ENCODE measurements around the gene CACNG1.
"Not testable (repeated sequence)": the region's sequence is repeated elsewhere in the genome, so short reads cannot be mapped to it uniquely, and the experiment has no call there.

The CACNG1 gene

DNA sequence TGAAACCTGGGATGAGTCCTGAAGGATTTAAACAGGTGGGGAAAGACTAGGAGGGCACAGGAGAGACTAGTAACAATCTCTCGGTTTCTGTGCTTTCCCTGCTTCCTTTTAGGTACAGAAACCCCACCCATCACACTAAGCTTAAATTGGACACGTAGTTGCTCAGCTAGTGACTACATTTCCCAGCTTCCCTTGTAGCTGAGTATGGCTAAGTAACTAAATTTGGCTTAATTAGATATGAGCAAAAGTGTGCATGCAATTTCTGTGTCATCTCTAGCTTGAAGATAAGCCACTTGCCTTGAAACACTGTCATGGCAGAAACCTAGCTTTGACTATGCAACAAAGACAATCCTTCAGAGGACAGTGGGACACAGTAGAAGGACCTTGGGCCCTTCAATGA is 36.5 kb downstream of the CACNG1 start:
- H3K4me3 ChIP-seq (ENCODE audit: low read depth, low read length), result no peak overlapping the region

DNA sequence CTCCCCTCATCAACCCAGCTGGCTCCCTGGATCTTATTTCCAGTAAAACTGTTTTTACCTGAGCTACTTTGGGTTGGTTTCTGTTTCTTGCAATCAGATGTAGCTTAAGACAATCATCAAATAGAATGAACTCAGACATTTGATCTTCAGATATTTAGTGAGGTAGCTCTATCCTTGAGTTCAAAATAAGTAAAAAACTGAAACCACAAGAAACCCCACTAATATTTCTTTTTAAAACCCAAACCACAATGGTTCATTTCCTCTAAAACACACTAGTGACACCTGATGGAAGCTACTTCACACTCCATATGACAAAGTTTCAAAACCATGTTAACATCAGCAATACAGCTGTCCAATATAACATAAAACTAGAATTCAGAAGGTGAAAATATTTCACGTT is 37.8 kb downstream of the CACNG1 start:
- DNase-seq (ENCODE audit: low read depth), result no peak
- H3K4me3 ChIP-seq (ENCODE audit: low read depth, low read length), result no peak overlapping the region
- in situ Hi-C loops (cut with HindIII; ENCODE audit: low sequenced_read_pairs), result no loop called here
- TF ChIP-seq, protein P1, sequence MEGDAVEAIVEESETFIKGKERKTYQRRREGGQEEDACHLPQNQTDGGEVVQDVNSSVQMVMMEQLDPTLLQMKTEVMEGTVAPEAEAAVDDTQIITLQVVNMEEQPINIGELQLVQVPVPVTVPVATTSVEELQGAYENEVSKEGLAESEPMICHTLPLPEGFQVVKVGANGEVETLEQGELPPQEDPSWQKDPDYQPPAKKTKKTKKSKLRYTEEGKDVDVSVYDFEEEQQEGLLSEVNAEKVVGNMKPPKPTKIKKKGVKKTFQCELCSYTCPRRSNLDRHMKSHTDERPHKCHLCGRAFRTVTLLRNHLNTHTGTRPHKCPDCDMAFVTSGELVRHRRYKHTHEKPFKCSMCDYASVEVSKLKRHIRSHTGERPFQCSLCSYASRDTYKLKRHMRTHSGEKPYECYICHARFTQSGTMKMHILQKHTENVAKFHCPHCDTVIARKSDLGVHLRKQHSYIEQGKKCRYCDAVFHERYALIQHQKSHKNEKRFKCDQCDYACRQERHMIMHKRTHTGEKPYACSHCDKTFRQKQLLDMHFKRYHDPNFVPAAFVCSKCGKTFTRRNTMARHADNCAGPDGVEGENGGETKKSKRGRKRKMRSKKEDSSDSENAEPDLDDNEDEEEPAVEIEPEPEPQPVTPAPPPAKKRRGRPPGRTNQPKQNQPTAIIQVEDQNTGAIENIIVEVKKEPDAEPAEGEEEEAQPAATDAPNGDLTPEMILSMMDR (IDR thresholded peaks at IDR 0.05; ENCODE audit: low read depth, low read length, missing control alignments), result no peak

More for the DNA sequence above, 36.5 kb downstream of the CACNG1 start:
- in situ Hi-C loops (cut with HindIII; ENCODE audit: low sequenced_read_pairs), result no loop called here
- DNase-seq (ENCODE audit: low read depth), result no peak
- TF ChIP-seq, protein P1 (IDR thresholded peaks at IDR 0.05; ENCODE audit: low read depth, low read length, missing control alignments), result no peak

- no peak for DNase-seq (ENCODE audit: low read depth)
- no peak overlapping the region for H3K4me3 ChIP-seq (ENCODE audit: low read depth, low read length)
- TF ChIP-seq, protein P1 (IDR thresholded peaks at IDR 0.05; ENCODE audit: low read depth, low read length, missing control alignments), result no peak
- in situ Hi-C loops (cut with HindIII; ENCODE audit: low sequenced_read_pairs), result no loop called here
Observed at GRCh38 chr17:67085406-67085805, 41.1 kb downstream of the CACNG1 start.

DNA sequence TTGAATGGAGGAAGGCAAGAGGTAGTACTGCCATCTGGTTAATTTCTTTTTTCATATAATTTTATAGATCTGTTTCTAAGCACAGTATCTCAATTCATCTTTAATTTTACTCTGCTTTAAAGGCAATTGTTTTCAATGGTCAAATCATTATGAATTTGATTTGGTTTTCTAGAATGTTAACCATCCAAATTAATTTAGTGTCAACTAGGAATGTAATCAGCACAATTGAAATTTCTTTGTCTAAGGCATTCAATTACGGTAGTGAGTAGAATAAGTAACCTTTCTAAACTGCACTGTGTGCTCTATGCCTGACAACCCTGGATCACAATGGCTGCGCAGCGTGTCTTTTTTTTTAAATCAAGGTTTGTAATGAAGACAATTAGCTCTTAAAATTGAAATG is 44.3 kb downstream of the CACNG1 start:
- no peak for DNase-seq (ENCODE audit: low read depth)
- in situ Hi-C loops (cut with HindIII; ENCODE audit: low sequenced_read_pairs), result no loop called here
- H3K4me3 ChIP-seq (ENCODE audit: low read depth, low read length), result no peak overlapping the region
- TF ChIP-seq, protein P1 (IDR thresholded peaks at IDR 0.05; ENCODE audit: low read depth, low read length, missing control alignments), result no peak

DNA sequence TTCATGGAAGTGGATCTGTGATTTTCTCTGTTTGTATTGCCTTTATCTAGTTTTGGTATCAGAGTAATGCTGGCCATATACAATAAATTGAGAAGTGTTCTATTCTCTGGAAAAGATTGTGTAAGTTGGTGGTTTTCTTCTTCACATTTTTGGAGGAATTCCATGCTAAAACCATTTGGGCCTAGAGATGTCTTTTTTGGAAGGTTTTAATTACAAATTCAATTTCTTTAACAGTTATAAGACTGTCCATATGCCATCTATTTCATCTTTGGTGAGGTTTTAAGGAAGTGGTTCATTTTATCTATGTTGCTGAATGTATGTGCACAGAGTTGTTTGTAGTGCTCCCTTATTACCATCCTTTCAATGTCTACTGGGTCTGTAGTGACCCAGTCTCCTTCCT is 46.0 kb downstream of the CACNG1 start:
- no peak overlapping the region for H3K4me3 ChIP-seq (ENCODE audit: low read depth, low read length)
- TF ChIP-seq, protein P1 (IDR thresholded peaks at IDR 0.05; ENCODE audit: low read depth, low read length, missing control alignments), result no peak
- DNase-seq (ENCODE audit: low read depth), result no peak
- in situ Hi-C loops (cut with HindIII; ENCODE audit: low sequenced_read_pairs), result no loop called here

DNA sequence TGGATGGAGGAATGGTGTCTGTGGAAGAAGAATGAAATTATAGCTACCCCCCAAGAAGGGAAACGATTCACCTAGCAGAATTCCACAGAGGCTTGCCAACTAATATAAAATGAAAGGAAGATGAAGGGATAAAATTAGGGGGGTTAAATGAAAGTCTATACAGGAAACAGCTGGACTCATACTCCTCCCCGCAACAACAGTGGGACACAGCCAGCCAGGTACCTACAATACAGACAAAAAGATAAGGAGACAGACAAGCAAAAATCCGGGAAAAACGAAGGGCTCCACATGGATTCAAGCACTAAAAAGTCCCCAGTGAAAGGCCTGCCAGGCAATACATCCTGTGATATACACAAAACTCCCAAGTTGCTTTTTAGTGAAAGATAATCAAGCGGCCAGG is 47.9 kb downstream of the CACNG1 start:
- TF ChIP-seq, protein P1 (IDR thresholded peaks at IDR 0.05; ENCODE audit: low read depth, low read length, missing control alignments), result no peak
- DNase-seq (ENCODE audit: low read depth), result no peak
- in situ Hi-C loops (cut with HindIII; ENCODE audit: low sequenced_read_pairs), result no loop called here
- no peak overlapping the region for H3K4me3 ChIP-seq (ENCODE audit: low read depth, low read length)

- in situ Hi-C loops (cut with HindIII; ENCODE audit: low sequenced_read_pairs); H3K4me3 ChIP-seq (ENCODE audit: low read depth, low read length); DNase-seq (ENCODE audit: low read depth): not testable (repeated sequence)
Observed at GRCh38 chr17:67092710-67093109, 48.4 kb downstream of the CACNG1 start.

All from astrocyte of the cerebellum (primary cell).